ENCODE measurements around the gene TSPAN2. TPM values are rescaled to one million over a fixed set of nuclear protein-coding genes. Genes with fewer than 3 reads are reported as not detected.

Gene TSPAN2
- polyA plus RNA-seq, 3 donors: 3.5 to 20.6 (median 16.7) TPM

- no peak for TF ChIP-seq CTCF (IDR thresholded peaks at IDR 0.05)
- H3K27me3 Mint-ChIP-seq (ENCODE audit: low read depth in 3 of 3): no peaks in the 10 kb centered on the region
- H3K36me3 ChIP-seq (replicated peaks in 1 of 2; ENCODE audit: control insufficient read depth in 1 of 2, insufficient read depth in 2 of 2, low read length in 2 of 2): peaks cover 8 to 35% of the 10 kb centered on the region in 2 donors
Measured at GRCh38 chr1:115051850-115052249, 37.5 kb downstream of the TSPAN2 start.

DNA sequence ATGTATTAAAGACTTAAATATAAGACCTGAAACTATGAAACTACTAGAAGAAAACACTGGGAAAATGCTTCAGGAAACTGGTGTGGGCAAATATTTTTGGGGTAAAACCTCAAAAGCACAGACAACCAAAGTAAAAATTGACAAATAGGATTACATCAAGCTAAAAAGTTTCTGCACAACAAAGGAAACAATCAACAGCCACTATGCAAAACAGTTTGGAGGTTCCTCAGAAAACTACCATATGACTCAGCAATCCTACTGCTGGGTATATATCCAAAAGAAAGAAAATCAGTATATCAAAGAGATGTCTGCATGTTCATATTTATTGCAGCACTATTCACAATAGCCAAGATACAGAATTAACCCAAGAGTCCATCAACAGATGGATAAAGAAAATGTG is 42.6 kb downstream of the TSPAN2 start:
- no peaks in the 10 kb centered on the region for H3K27me3 ChIP-seq (ENCODE audit: control insufficient read depth in 2 of 2, insufficient read depth in 2 of 2, low read length in 2 of 2)
- Mint-ChIP-seq H3K4me3 (no peak overlapping the region), H3K9me3 (peaks cover 0 to 8% (median 3%) of the 10 kb centered on the region in 7 donors), H3K27me3 (ENCODE audit: low read depth in 3 of 3) (no peaks in the 10 kb centered on the region), H3K27ac (no peak overlapping the region), H3K36me3 (peaks cover 49 to 52% of the 10 kb centered on the region in 2 donors), H3K4me1 (no peaks in the 10 kb centered on the region)
- H3K79me2 ChIP-seq (ENCODE audit: insufficient read depth, low read length): no peaks in the 10 kb centered on the region
- no peak overlapping the region for H3K4me3 ChIP-seq (replicated peaks in 1 of 3; ENCODE audit: low read depth in 2 of 3, low read length in 3 of 3)
- DNase-seq: no peak
- no peak overlapping the region for H2AFZ ChIP-seq (ENCODE audit: insufficient read depth, low read depth, low read length, poor library complexity, severe bottlenecking)
- no peaks in the 10 kb centered on the region for H3K9me3 ChIP-seq (replicated peaks in 1 of 2; ENCODE audit: control insufficient read depth in 1 of 2, insufficient read depth in 1 of 2, low read length in 2 of 2)
- intact Hi-C loops (cut with micrococcal nuclease): no loop called here
- no peak overlapping the region for H3K9ac ChIP-seq (ENCODE audit: insufficient read depth, low read length, poor library complexity, severe bottlenecking)
- TF ChIP-seq CTCF (IDR thresholded peaks at IDR 0.05): no peak
- H3K4me2 ChIP-seq (replicated peaks; ENCODE audit: extremely low read depth, low read length, poor library complexity, severe bottlenecking): no peak overlapping the region
- H4K20me1 ChIP-seq (ENCODE audit: insufficient read depth, low read length): no peaks in the 10 kb centered on the region
- H3K36me3 ChIP-seq (replicated peaks in 1 of 2; ENCODE audit: control insufficient read depth in 1 of 2, insufficient read depth in 2 of 2, low read length in 2 of 2): peaks cover 8 to 35% of the 10 kb centered on the region in 2 donors
- no peak overlapping the region for H3K27ac ChIP-seq (ENCODE audit: low read depth in 1 of 2, low read length in 2 of 2)
- H3K4me1 ChIP-seq (ENCODE audit: control insufficient read depth in 1 of 2, insufficient read depth in 2 of 2, low read length in 2 of 2): peaks cover 0 to 4% of the 10 kb centered on the region in 2 donors

More at GRCh38 chr1:115051850-115052249, 37.5 kb downstream of the TSPAN2 start:
- WGBS (ENCODE audit: insufficient coverage): 61% methylated on average over 5 of the region's 5 CpGs
- peaks cover 32 to 35% of the 10 kb centered on the region in 2 donors for H3K36me3 Mint-ChIP-seq
- no peak overlapping the region for H3K4me3 ChIP-seq (replicated peaks in 1 of 3; ENCODE audit: low read depth in 2 of 3, low read length in 3 of 3)
- peak overlapping the region; percentile 14 for H3K4me2 ChIP-seq (replicated peaks; ENCODE audit: extremely low read depth, low read length, poor library complexity, severe bottlenecking)
- H3K27ac Mint-ChIP-seq: peak overlapping the region in 2 of 7 donors; percentile 5 to 68
- H3K79me2 ChIP-seq (ENCODE audit: insufficient read depth, low read length): no peaks in the 10 kb centered on the region
- H3K27me3 ChIP-seq (ENCODE audit: control insufficient read depth in 2 of 2, insufficient read depth in 2 of 2, low read length in 2 of 2): no peaks in the 10 kb centered on the region
- H3K9me3 Mint-ChIP-seq: no peaks in the 10 kb centered on the region
- H2AFZ ChIP-seq (ENCODE audit: insufficient read depth, low read depth, low read length, poor library complexity, severe bottlenecking): peak overlapping the region; percentile 39
- H3K9ac ChIP-seq (ENCODE audit: insufficient read depth, low read length, poor library complexity, severe bottlenecking): no peak overlapping the region
- H3K9me3 ChIP-seq (replicated peaks in 1 of 2; ENCODE audit: control insufficient read depth in 1 of 2, insufficient read depth in 1 of 2, low read length in 2 of 2): no peaks in the 10 kb centered on the region
- H3K4me1 ChIP-seq (ENCODE audit: control insufficient read depth in 1 of 2, insufficient read depth in 2 of 2, low read length in 2 of 2): peaks cover 7 to 18% of the 10 kb centered on the region in 2 donors
- intact Hi-C loops (cut with micrococcal nuclease): loop anchor here in 1 of 2 donors (10.0 kb wide), 1 partner anchor 67 kb away; no protein-coding TSS in a partner anchor
- DNase-seq: peak in 1 of 3 donors; percentile 6
- peaks cover 2% of the 10 kb centered on the region for H3K4me1 Mint-ChIP-seq
- H3K27ac ChIP-seq (ENCODE audit: low read depth in 1 of 2, low read length in 2 of 2): no peak overlapping the region
- H3K4me3 Mint-ChIP-seq: peak overlapping the region in 1 of 2 donors; percentile 76
- no peaks in the 10 kb centered on the region for H4K20me1 ChIP-seq (ENCODE audit: insufficient read depth, low read length)

All from CD14-positive monocyte (primary cell).